ENCODE measurements around the gene GOLPH3. TPM values are rescaled to one million over a fixed set of nuclear protein-coding genes. Genes with fewer than 3 reads are reported as not detected.
"Not testable (repeated sequence)": the region's sequence is repeated elsewhere in the genome, so short reads cannot be mapped to it uniquely, and the experiment has no call there.

The GOLPH3 gene
- total RNA-seq = 112 TPM
- long read RNA-seq, transcript GOLPH3-201 (4 exons, 2,721 nt) = major isoform, 367 of 387 reads
- long read RNA-seq, transcript GOLPH3-203 (3 exons, 665 nt) = minor isoform, 6 of 387 reads
- long read RNA-seq, partial matches to known transcripts = 2 of 387 reads
- long read RNA-seq, other reads (novel, unspliced or antisense) = 11 of 387 reads

- peak; percentile 9 for TF ChIP-seq CTCF (IDR thresholded peaks at IDR 0.05)
- ATAC-seq = peak; percentile 93
- Histone ChIP-seq H3K4me3 (peak within 1 kb of the TSS; percentile 85), H3K27ac (peak within 1 kb of the TSS; percentile 99), H3K36me3 (peaks cover 24% of the 10 kb centered on the region), H3K4me1 (peaks cover 33% of the 10 kb centered on the region), H3K9me3 (no peaks in the 10 kb centered on the region), H3K27me3 (no peaks in the 10 kb centered on the region)
- intact Hi-C loops (cut with DNase I) = no loop called here
- DNase-seq = peak; percentile 98
Observed at GRCh38 chr5:32174011-32174870, at the start of gene GOLPH3. TSS of gene GOLPH3 (minus strand) at chr5:32174319. CDS start at chr5:32174034, 285 bp downstream.

- no peak for TF ChIP-seq CTCF (IDR thresholded peaks at IDR 0.05)
- Histone ChIP-seq H3K9me3 (no peaks in the 10 kb centered on the region), H3K27me3 (no peaks in the 10 kb centered on the region), H3K4me1 (peaks cover 8% of the 10 kb centered on the region), H3K4me3 (no peak overlapping the region), H3K36me3 (no peaks in the 10 kb centered on the region), H3K27ac (no peak overlapping the region)
- peak; percentile 56 for ATAC-seq
- intact Hi-C loops (cut with DNase I) = no loop called here
- no peak for DNase-seq
Observed at GRCh38 chr5:32222723-32223470, 48.8 kb upstream of the GOLPH3 start.

- Histone ChIP-seq H3K4me1 (peaks cover 5% of the 10 kb centered on the region), H3K4me3 (no peak overlapping the region), H3K36me3 (no peaks in the 10 kb centered on the region), H3K9me3 (no peaks in the 10 kb centered on the region), H3K27me3 (no peaks in the 10 kb centered on the region), H3K27ac (no peak overlapping the region)
- DNase-seq = no peak
- intact Hi-C loops (cut with DNase I) = no loop called here
- no peak for ATAC-seq
- no peak for TF ChIP-seq CTCF (IDR thresholded peaks at IDR 0.05)
Observed at GRCh38 chr5:32217886-32218396, 43.8 kb upstream of the GOLPH3 start.

- ATAC-seq; H3K36me3 ChIP-seq; H3K27ac ChIP-seq; H3K9me3 ChIP-seq; intact Hi-C loops (cut with DNase I); H3K4me3 ChIP-seq; H3K4me1 ChIP-seq; H3K27me3 ChIP-seq; DNase-seq: not testable (repeated sequence)
Observed at GRCh38 chr5:32214344-32214743, 40.2 kb upstream of the GOLPH3 start.

GRCh38 chr5:32210151-32210550 is 36.0 kb upstream of the GOLPH3 start:
- Histone ChIP-seq H3K4me1 (peaks cover 5% of the 10 kb centered on the region), H3K9me3 (no peaks in the 10 kb centered on the region), H3K4me3 (no peak overlapping the region), H3K27me3 (no peaks in the 10 kb centered on the region), H3K27ac (no peak overlapping the region), H3K36me3 (no peaks in the 10 kb centered on the region)
- intact Hi-C loops (cut with DNase I) = no loop called here
- DNase-seq (no peak), ATAC-seq (no peak)
- no peak for TF ChIP-seq CTCF (IDR thresholded peaks at IDR 0.05)

- DNase-seq; ATAC-seq; H3K4me3 ChIP-seq; H3K4me1 ChIP-seq; H3K27ac ChIP-seq; H3K9me3 ChIP-seq; H3K36me3 ChIP-seq; intact Hi-C loops (cut with DNase I); H3K27me3 ChIP-seq: not testable (repeated sequence)
Observed at GRCh38 chr5:32208837-32209236, 34.7 kb upstream of the GOLPH3 start.
